GM18951 (cell line): ENCODE measurements around the gene GIMAP8.

Experiments used
- POLR2A ChIP-seq: IDR thresholded peaks from 4 replicates; pipeline ENCODE4 v1.6.1; 2011; ENCODE audit warnings: mild to moderate bottlenecking; ENCODE audit not compliant: insufficient read length, insufficient read depth; ENCODE audit errors: extremely low read depth
- in situ Hi-C: fragments of 300-500 bp; cut with MboI; formaldehyde crosslinking; loops from one replicate; pipeline ENCODE4 v1.12.0; 2022; ENCODE audit warnings: low sequenced_read_pairs, mixed read lengths, inconsistent platforms; ENCODE audit not compliant: unreplicated experiment

The GIMAP8 gene

GRCh38 chr7:150415161-150416153 is 35.0 kb upstream of the GIMAP8 start:
- no peak for TF ChIP-seq POLR2A
- in situ Hi-C loops = no loop called here

DNA sequence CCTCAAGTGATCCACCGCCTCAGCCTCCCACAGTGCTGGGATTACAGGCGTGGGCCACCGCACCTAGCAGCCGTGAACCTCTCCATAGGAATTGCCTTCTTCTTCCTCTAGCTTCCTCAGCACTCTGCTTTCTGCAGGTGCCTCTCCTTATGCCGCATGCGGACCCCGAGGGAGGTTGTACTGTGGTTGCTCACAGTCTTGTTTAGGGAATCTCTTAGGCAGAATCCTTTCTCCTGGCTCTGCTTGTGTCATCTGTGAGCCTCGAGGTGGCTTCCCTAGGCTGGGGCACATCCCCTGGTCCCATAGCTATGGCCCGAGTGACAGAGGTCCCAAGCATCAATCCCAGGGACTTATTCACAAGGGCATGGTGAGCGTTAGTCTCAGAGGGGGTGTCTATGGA is 33.2 kb upstream of the GIMAP8 start:
- in situ Hi-C loops = no loop called here
- no peak for TF ChIP-seq POLR2A

GRCh38 chr7:150417863-150418262 is 32.6 kb upstream of the GIMAP8 start:
- in situ Hi-C loops = no loop called here

DNA sequence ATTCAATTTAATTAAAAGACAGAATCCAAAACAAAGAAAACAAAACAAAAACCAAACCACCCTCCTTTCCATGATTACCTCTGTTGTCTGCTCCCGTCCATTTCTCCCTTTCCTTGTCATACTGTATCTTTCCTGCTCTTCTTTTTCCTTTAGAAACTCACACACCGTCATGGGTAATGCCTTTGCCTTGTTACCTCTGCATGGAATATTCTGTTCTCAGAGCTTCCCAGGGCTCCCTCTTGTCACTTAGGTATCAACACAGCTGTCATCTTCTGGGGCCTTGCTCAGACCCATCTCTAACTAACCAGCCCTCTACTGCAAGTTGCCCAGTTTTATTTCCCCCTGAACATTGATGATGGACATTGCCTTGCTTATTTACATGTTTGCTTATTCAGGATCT is 30.2 kb upstream of the GIMAP8 start:
- no peak for TF ChIP-seq POLR2A
- in situ Hi-C loops = no loop called here

More at GRCh38 chr7:150417863-150418262, 32.6 kb upstream of the GIMAP8 start:
- TF ChIP-seq POLR2A = no peak

DNA sequence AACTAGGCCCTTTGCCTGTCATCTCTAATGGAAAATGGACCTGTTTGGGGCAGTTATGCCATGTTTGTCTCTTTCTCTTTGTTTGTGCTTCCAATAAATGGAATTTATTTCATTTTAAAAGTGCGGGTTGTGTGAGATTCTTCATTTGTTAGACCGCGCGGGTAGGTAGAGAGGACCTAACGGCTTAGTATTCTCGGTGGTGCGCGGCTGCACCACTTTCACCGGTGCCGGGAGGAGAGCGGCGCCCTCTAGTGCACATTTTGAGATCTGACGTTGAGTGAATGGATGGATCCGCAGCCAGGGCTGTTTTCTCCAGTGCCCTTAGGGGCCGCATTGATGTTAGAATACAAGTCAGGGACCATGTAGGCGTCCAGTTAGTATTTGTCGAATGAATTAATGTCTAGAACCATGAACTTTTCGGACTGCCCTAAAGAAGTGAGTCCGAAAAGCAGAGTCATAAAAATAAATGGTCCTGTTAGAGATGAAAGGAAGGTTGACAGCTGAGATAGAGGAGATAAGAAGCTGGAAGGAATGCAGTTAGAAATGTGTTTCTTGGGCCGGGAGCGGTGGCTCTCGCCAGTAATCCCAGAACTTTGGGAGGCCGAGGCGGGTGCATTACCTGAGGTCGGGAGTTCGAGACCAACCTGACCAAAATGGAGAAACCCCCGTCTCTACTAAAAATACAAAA is 29.3 kb upstream of the GIMAP8 start:
- no peak for TF ChIP-seq POLR2A

DNA sequence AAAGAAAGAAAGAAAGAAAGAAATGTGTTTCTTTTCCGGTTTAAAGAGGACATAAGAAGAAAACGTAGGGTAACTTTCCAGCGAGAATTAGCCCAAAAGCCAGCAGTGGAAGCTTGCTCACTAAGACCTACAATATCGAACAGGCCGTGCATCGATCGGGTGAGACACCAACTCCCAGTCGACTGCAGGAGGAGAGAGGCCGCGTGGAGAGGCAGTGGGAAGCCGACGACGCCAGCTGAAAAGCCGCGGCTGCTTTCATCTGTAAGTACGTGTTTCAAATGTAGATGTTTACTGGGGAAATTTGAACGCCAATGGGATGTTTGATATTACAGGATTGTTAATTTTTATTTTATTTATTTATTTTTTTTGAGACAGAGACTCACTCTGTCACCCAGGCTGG is 28.6 kb upstream of the GIMAP8 start:
- TF ChIP-seq POLR2A = no peak
- in situ Hi-C loops = no loop called here

More for the DNA sequence above, 29.3 kb upstream of the GIMAP8 start:
- in situ Hi-C loops = no loop called here

- TF ChIP-seq POLR2A = no peak
- in situ Hi-C loops = no loop called here
Measured at GRCh38 chr7:150425670-150426069, 24.8 kb upstream of the GIMAP8 start.

GRCh38 chr7:150428671-150429451 is 21.6 kb upstream of the GIMAP8 start:
- TF ChIP-seq POLR2A = no peak
- in situ Hi-C loops = no loop called here

DNA sequence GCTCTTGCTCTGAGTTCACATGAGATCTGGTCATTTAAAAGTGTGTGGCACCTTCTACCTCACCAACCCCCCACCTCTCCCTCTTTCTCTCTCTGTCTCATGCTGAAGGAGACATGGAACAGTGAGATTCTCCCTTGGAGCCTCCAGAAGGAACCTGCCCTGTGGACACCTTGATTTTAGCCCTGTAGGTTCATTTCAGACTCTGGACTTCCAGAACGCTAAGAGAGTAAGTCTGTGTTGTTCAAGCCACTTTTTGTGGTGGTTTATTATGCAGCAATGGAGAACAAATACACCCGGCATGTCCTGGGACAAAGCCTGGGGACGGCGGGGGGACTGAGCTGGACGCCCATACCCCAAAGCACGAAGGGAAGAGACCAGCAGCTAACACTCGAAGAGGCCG is 20.7 kb upstream of the GIMAP8 start:
- no peak for TF ChIP-seq POLR2A
- in situ Hi-C loops = loop anchor here (10.0 kb wide), 1 partner anchor 325 kb away; no protein-coding TSS in a partner anchor

DNA sequence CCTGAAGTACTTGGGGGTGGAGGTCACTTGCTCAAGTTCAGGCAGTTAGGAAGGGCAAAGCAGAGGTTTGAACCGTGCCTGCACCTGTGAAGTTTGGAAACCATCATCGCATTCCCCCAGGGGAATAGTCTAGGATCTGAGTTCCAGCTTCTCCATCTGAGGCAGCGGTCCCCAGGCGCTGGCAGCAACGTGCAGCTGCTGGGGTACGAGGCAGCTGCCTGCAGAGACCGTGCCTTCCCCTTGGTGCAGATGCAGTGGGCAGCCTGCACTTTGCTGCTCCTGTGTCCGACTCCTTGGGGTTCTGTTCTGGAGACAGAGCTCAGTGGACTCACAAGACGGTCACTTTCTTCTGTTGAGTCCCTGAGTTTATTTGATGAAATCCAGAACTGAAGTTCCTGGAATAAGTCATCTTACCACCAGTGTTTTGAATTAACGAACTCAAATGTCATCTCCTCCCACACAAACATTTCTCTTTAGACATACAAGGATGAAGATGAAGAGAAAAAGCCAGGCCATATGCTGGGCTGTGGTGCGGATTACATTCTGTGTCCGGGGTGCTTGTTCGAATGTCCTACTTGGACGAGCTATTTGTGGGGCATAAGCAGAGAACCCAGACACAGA is 19.9 kb upstream of the GIMAP8 start:
- no peak for TF ChIP-seq POLR2A
- in situ Hi-C loops = loop anchor here (10.0 kb wide), 1 partner anchor 324 kb away; no protein-coding TSS in a partner anchor

DNA sequence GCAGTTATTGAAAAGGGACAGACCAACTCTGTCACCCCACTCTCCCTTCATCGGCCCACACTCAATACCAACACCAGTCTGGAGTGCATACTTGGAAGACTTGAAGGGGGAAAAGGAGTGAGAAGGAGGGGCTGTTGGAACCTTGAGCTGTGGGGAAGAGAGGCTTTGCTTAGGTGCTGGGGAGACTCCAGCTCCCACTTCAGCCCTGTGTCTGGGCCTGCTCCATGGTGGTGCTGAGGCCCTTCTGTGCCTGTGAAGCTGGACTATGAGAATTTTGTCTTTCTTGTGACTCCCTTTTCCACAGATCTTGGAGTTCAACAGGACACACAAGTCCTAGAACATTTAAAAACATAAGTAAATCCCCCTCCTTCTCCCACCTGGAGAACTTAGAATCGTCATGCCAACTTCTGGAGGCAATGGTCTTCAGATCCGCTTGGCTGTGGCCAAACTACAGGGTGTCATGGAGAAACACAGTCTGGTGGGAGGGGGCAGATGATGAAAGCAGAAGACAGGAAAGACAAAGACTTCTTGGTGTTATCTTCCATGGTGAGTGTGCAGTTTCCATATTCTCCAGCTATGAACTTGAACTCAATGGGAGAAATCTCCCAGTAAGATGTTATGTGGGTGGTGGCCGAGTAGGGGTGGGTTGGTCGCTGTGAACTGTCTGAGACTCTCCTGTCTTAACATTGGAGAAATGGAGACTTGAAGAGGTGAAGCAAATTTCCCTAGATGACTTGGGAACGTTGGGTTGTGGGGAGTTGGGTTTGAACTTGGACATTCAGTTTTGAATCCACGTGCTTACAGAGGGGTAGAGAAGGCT is 18.4 kb upstream of the GIMAP8 start:
- in situ Hi-C loops = loop anchor here (10.0 kb wide), 1 partner anchor 323 kb away; no protein-coding TSS in a partner anchor
- TF ChIP-seq POLR2A = no peak
